Endothelial cell of umbilical vein (primary cell): ENCODE data around the gene ZFYVE9. TPM values are rescaled to one million over a fixed set of nuclear protein-coding genes. Genes with fewer than 3 reads are reported as not detected.

Experiments
- BruUV-seq: library from RNA; stranded (reverse); fragments of 400-500 nt; replicated peaks from 2 replicates; lab custom pipeline; 2021; lab: Mats Ljungman, UMichigan
- CTCF ChIA-PET: fragments of 300-600, 350-600 bp; sonication (Branson Sonifier 250); formaldehyde crosslinking; loops from one replicate; lab custom pipeline; 2021; ENCODE audit warnings: antibody characterized with exemption, inconsistent platforms; lab: Charles Lee
- POLR2A ChIA-PET: fragments of 300-600, 350-600 bp; sonication (Branson Sonifier 250); formaldehyde crosslinking; loops from one replicate; lab custom pipeline; 2021; ENCODE audit warnings: antibody characterized with exemption, inconsistent platforms; lab: Charles Lee
- DNase-seq: peaks from one replicate; pipeline ENCODE4 v3.0.0-alpha.2; 2011; ENCODE audit warnings: low read depth, low spot score
- FAIRE-seq: peaks from 2 replicates; lab custom pipeline; 2011; peaks lifted over from hg19 to GRCh38; lab: Jason Lieb, UNC
- H2AFZ ChIP-seq: 2 replicates; pipeline ENCODE4 v1.6.0; 2012; ENCODE audit warnings: low read depth, low read length, control low read depth, inconsistent platforms
- H3K27ac ChIP-seq: 2 replicates; pipeline ENCODE4 v1.5.1; 2011; ENCODE audit warnings: low read depth, mild to moderate bottlenecking, control low read depth, low read length, moderate library complexity; ENCODE audit not compliant: insufficient read depth
- H3K27me3 ChIP-seq, 2 experiments: 2 replicates each; pipeline versions ENCODE4 v1.6.0 to v1.6.1; 2011; ENCODE audit warnings: low read length in 2 of 2, mixed read lengths in 1 of 2; ENCODE audit not compliant: control insufficient read depth in 2 of 2, insufficient read depth in 2 of 2
- H3K36me3 ChIP-seq, 2 experiments: 2 replicates in 1 of 2; 3 replicates in 1 of 2; pipeline ENCODE4 v1.5.1; 2011; ENCODE audit warnings: low read length in 2 of 2, mild to moderate bottlenecking in 1 of 2, moderate library complexity in 1 of 2; ENCODE audit not compliant: control insufficient read depth in 2 of 2, insufficient read depth in 2 of 2; ENCODE audit errors: extremely low read depth in 1 of 2
- H3K4me1 ChIP-seq: 3 replicates; pipeline ENCODE4 v1.5.1; 2011; ENCODE audit warnings: mild to moderate bottlenecking, low read length; ENCODE audit not compliant: control insufficient read depth, insufficient read depth; ENCODE audit errors: extremely low read depth
- H3K4me2 ChIP-seq: 2 replicates; pipeline ENCODE4 v1.6.1; 2011; ENCODE audit warnings: low read length, control low read depth, mixed read lengths; ENCODE audit not compliant: insufficient read depth
- H3K4me3 ChIP-seq, 3 experiments: fragments of 200-600 bp in 1 of 3; sonication (generic), shearing (Covaris generic) in 1 of 3; replicated peaks in 1 of 3; 2 replicates each; pipeline ENCODE4 v1.5.1; 2011 to 2016; ENCODE audit warnings: control low read depth in 3 of 3, low read length in 3 of 3, mild to moderate bottlenecking in 2 of 3, inconsistent platforms in 1 of 3, low read depth in 1 of 3, moderate library complexity in 1 of 3; ENCODE audit not compliant: insufficient read depth in 1 of 3
- H3K79me2 ChIP-seq: 2 replicates; pipeline ENCODE4 v1.6.0; 2012; ENCODE audit warnings: low read length, inconsistent platforms; ENCODE audit not compliant: control insufficient read depth, insufficient read depth
- H3K9ac ChIP-seq: replicated peaks from 2 replicates; pipeline ENCODE3; 2011; ENCODE audit warnings: low read length, control low read depth; ENCODE audit not compliant: insufficient read depth; ENCODE audit errors: extremely low read depth
- H3K9me1 ChIP-seq: replicated peaks from 3 replicates; pipeline ENCODE4 v1.6.0; 2011; ENCODE audit warnings: mild to moderate bottlenecking, low read length; ENCODE audit not compliant: control insufficient read depth, insufficient read depth; ENCODE audit errors: extremely low read depth
- H3K9me3 ChIP-seq: replicated peaks from 2 replicates; pipeline ENCODE4 v1.5.1; 2012; ENCODE audit warnings: low read length, inconsistent platforms; ENCODE audit not compliant: control insufficient read depth, insufficient read depth
- H4K20me1 ChIP-seq: replicated peaks from 2 replicates; pipeline ENCODE3; 2011; ENCODE audit warnings: mild to moderate bottlenecking, low read length; ENCODE audit not compliant: control insufficient read depth, insufficient read depth; ENCODE audit errors: extremely low read depth
- EZH2 ChIP-seq: IDR thresholded peaks from 2 replicates; pipeline ENCODE4 v1.6.1; 2012; ENCODE audit warnings: borderline replicate concordance, low read depth, mild to moderate bottlenecking, moderate library complexity, low read length, inconsistent platforms; ENCODE audit not compliant: severe bottlenecking
- FOS ChIP-seq: IDR thresholded peaks from 2 replicates; pipeline ENCODE4 v1.6.1; 2011; ENCODE audit warnings: mild to moderate bottlenecking, low read length, moderate library complexity, borderline replicate concordance; ENCODE audit not compliant: insufficient read depth
- GATA2 ChIP-seq: IDR thresholded peaks from 2 replicates; pipeline ENCODE4 v1.7.0; 2011; ENCODE audit warnings: low read depth, mild to moderate bottlenecking, moderate library complexity, mixed read lengths, low read length; ENCODE audit not compliant: insufficient read length, insufficient read depth
- JUN ChIP-seq: IDR thresholded peaks from 2 replicates; pipeline ENCODE4 v1.6.1; 2011; ENCODE audit warnings: borderline replicate concordance, low read depth; ENCODE audit not compliant: insufficient read length, insufficient read depth
- MYC ChIP-seq: IDR thresholded peaks from one replicate; pipeline ENCODE4 v1.6.1; 2011; ENCODE audit warnings: mild to moderate bottlenecking, low read depth, low read length
- POLR2A ChIP-seq: IDR thresholded peaks from 2 replicates; pipeline ENCODE4 v1.6.1; 2012; ENCODE audit warnings: low read depth, mild to moderate bottlenecking, control low read depth, low read length
- POLR2AphosphoS5 ChIP-seq: IDR thresholded peaks from 2 replicates; pipeline ENCODE4 v1.6.1; 2012; ENCODE audit warnings: low read depth, mild to moderate bottlenecking, control low read depth, low read length, moderate library complexity; ENCODE audit not compliant: insufficient read depth
- dilution Hi-C: fragments of 300-500 bp; cut with MboI; formaldehyde crosslinking; loops from one replicate; pipeline ENCODE4 v1.15.0; 2019; ENCODE audit warnings: low sequenced_read_pairs; ENCODE audit not compliant: extremely low pct_ligation_motif_present
- intact Hi-C: fragments of 100-400 bp; cut with micrococcal nuclease; formaldehyde crosslinking; loops from one replicate; pipeline ENCODE4 v1.10.0; 2022
- polyA plus RNA-seq, 4 experiments: library from polyadenylated mRNA; depleted of rRNA in 3 of 4; stranded (reverse) in 3 of 4; unstranded in 1 of 4; fragments of >200 nt; gene quantifications; 2 replicates each; pipeline versions ENCODE4 v1.2.1 to v1.2.3, GENCODE V29; 2011 to 2012; ENCODE audit warnings: missing spikeins in 1 of 4
- total RNA-seq: library from RNA; stranded (reverse); gene quantifications from 2 replicates; pipeline ENCODE4 v1.2.3, GENCODE V29; 2021
- TF ChIP-seq, protein P1 (sequence below), 2 donors: IDR thresholded peaks; 1 replicate in 1 of 2; 2 replicates in 1 of 2; pipeline ENCODE4 v1.5.1; 2011; ENCODE audit warnings: low read length in 2 of 2, mild to moderate bottlenecking in 2 of 2, moderate library complexity in 2 of 2, control low read depth in 1 of 2, inconsistent platforms in 1 of 2, low read depth in 1 of 2; ENCODE audit not compliant: insufficient read depth in 1 of 2; ENCODE audit errors: extremely low read depth in 1 of 2
- TF ChIP-seq, protein P2 (sequence below): IDR thresholded peaks from 2 replicates; pipeline ENCODE4 v1.6.1; 2011; ENCODE audit not compliant: insufficient read depth, insufficient read length

The ZFYVE9 gene
- total and polyA plus RNA-seq, 2 donors (not counting 3 experiments of a cell fraction or from before 2014, with no cell fraction given) = 4.1 to 16.8 TPM

DNA sequence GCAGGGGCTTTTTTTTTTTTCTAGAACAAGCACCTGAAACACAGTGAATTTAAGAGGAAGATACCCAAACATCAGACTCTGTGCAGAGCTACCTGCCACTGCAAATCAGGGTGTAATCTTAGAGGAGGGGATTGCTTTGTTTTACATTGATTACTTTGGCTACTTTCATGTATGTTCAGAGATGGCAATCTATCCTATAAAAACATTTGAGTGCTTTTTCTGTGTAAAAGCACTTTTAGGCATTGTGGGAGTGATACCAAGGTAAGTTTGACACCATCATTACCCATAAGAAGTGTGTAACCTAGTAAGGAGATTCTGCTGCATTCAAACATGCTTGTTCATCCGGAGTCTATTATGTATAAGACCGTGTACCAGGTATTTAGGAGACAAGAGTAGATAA is 50.1 kb downstream of the ZFYVE9 start:
- Histone ChIP-seq H3K4me2 (no peak overlapping the region), H3K27me3 (no peaks in the 10 kb centered on the region), H3K4me1 (peaks cover 11% of the 10 kb centered on the region), H3K4me3 (no peak overlapping the region), H4K20me1 (no peaks in the 10 kb centered on the region), H3K79me2 (peaks cover 9% of the 10 kb centered on the region), H3K27ac (no peak overlapping the region), H2AFZ (no peak overlapping the region), H3K9ac (no peak overlapping the region), H3K36me3 (no peaks in the 10 kb centered on the region), H3K9me3 (no peaks in the 10 kb centered on the region), H3K9me1 (no peaks in the 10 kb centered on the region)
- ChIA-PET CTCF (interaction anchor here (0.6 kb wide), 1 partner anchor 38 kb away, joined by 3 read pairs; no protein-coding TSS in a partner anchor), POLR2A (no interaction called here)
- dilution Hi-C loops (no loop called here), intact Hi-C loops (no loop called here)
- TF ChIP-seq FOS (no peak), JUN (no peak), POLR2A (no peak), MYC (no peak), EZH2 (no peak), POLR2AphosphoS5 (no peak), GATA2 (no peak)
- TF ChIP-seq, protein P1, sequence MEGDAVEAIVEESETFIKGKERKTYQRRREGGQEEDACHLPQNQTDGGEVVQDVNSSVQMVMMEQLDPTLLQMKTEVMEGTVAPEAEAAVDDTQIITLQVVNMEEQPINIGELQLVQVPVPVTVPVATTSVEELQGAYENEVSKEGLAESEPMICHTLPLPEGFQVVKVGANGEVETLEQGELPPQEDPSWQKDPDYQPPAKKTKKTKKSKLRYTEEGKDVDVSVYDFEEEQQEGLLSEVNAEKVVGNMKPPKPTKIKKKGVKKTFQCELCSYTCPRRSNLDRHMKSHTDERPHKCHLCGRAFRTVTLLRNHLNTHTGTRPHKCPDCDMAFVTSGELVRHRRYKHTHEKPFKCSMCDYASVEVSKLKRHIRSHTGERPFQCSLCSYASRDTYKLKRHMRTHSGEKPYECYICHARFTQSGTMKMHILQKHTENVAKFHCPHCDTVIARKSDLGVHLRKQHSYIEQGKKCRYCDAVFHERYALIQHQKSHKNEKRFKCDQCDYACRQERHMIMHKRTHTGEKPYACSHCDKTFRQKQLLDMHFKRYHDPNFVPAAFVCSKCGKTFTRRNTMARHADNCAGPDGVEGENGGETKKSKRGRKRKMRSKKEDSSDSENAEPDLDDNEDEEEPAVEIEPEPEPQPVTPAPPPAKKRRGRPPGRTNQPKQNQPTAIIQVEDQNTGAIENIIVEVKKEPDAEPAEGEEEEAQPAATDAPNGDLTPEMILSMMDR (IDR thresholded peaks at IDR 0.05; ENCODE audit: extremely low read depth in 1 of 2, insufficient read depth in 1 of 2, low read depth in 1 of 2, low read length in 2 of 2) = no peak
- TF ChIP-seq, protein P2, sequence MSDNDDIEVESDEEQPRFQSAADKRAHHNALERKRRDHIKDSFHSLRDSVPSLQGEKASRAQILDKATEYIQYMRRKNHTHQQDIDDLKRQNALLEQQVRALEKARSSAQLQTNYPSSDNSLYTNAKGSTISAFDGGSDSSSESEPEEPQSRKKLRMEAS = no peak
- FAIRE-seq (no peak), DNase-seq (no peak)
- no TSS peak for BruUV-seq
